A549 (cell line): ENCODE measurements around the gene CD8A. TPM values are rescaled to one million over a fixed set of nuclear protein-coding genes. Genes with fewer than 3 reads are reported as not detected.
A peak's percentile ranks its signal among the peaks of the same experiment; 100 is the strongest.

Source experiments
- ATAC-seq, 2 experiments: fragments of 200-7000 bp in 1 of 2; fragments of >200 bp in 1 of 2; cut with Nextera tagmentation in 1 of 2; cut with Tn5 transposase in 1 of 2; 3 replicates each; pipeline versions ENCODE4 v1.8.0 to v1.9.1; 2018 to 2020; ENCODE audit warnings: mild to moderate bottlenecking in 1 of 2, moderate library complexity in 1 of 2
- CTCF ChIA-PET: fragments of 300-600 bp; sonication (Branson Sonifier 250); formaldehyde crosslinking; extraction: SDS; loops from one replicate; lab custom pipeline; 2021; ENCODE audit warnings: antibody characterized with exemption, inconsistent platforms; lab: Yijun Ruan, JAX
- POLR2A ChIA-PET: fragments of 350-600 bp; formaldehyde crosslinking; extraction: SDS; loops from one replicate; lab custom pipeline; 2021; ENCODE audit warnings: antibody characterized with exemption, inconsistent platforms; lab: Yijun Ruan, JAX
- DNase-seq, 2 experiments: peaks; one replicate each; pipeline versions ENCODE4 v3.0.0 to v3.0.0-alpha.2; 2011 to 2016; ENCODE audit warnings: low read depth in 1 of 2, low spot score in 1 of 2
- FAIRE-seq: peaks from 2 replicates; lab custom pipeline; 2011; peaks lifted over from hg19 to GRCh38; lab: Jason Lieb, UNC
- H3K27ac ChIP-seq, 2 experiments: fragments of >200 bp; sonication (Bioruptor Twin); formaldehyde crosslinking; 3 replicates each; pipeline ENCODE4 v1.5.1; 2016 to 2017
- H3K4me1 ChIP-seq: fragments of >200 bp; sonication (Bioruptor Twin); formaldehyde crosslinking; 3 replicates; pipeline ENCODE4 v1.6.1; 2016
- H3K4me2 ChIP-seq: fragments of >200 bp; sonication (Bioruptor Twin); formaldehyde crosslinking; 3 replicates; pipeline ENCODE4 v1.6.1; 2016
- H3K4me3 ChIP-seq: fragments of >200 bp; sonication (Bioruptor Twin); formaldehyde crosslinking; 3 replicates; pipeline ENCODE4 v1.5.1; 2016
- H3K9me3 ChIP-seq: fragments of >200 bp; sonication (Bioruptor Twin); formaldehyde crosslinking; 3 replicates; pipeline ENCODE4 v1.6.1; 2016
- ATOH8 ChIP-seq: fragments of 250-450 bp; sonication (Bioruptor Pico); IDR thresholded peaks from 2 replicates; pipeline ENCODE4 v1.5.0; 2020; ENCODE audit warnings: low read depth, mild to moderate bottlenecking, moderate library complexity
- BCL3 ChIP-seq: fragments of >200 bp; sonication (Bioruptor Twin); formaldehyde crosslinking; IDR thresholded peaks from 3 replicates; pipeline ENCODE4 v1.6.1; 2016
- CBX2 ChIP-seq: fragments of 200-600 bp; sonication (generic); IDR thresholded peaks from 2 replicates; pipeline ENCODE4 v1.6.1; 2016; ENCODE audit warnings: low read depth, mild to moderate bottlenecking, borderline replicate concordance
- E2F6 ChIP-seq: IDR thresholded peaks from 2 replicates; pipeline ENCODE4 v1.6.1; 2012; ENCODE audit warnings: low read depth, borderline replicate concordance
- EHMT2 ChIP-seq: fragments of 200-600 bp; sonication (generic); IDR thresholded peaks from 2 replicates; pipeline ENCODE4 v1.6.1; 2016; ENCODE audit warnings: antibody characterized with exemption, low read depth, mild to moderate bottlenecking, moderate library complexity
- HEYL ChIP-seq: fragments of 250-450 bp; sonication (Bioruptor Pico); IDR thresholded peaks from 2 replicates; pipeline ENCODE4 v1.8.0; 2021; ENCODE audit warnings: mild to moderate bottlenecking, moderate library complexity
- HOXB13 ChIP-seq: fragments of 250-450 bp; sonication (Bioruptor Pico); IDR thresholded peaks from 2 replicates; pipeline ENCODE4 v1.5.0; 2020; ENCODE audit warnings: low read depth, mild to moderate bottlenecking, moderate library complexity
- KDM1A ChIP-seq: fragments of 200-600 bp; sonication (generic); IDR thresholded peaks from 2 replicates; pipeline ENCODE4 v1.6.1; 2016; ENCODE audit warnings: low read depth, mild to moderate bottlenecking
- MAFK ChIP-seq: fragments of 450-650 bp; IDR thresholded peaks from 2 replicates; pipeline ENCODE4 v1.6.1; 2014; ENCODE audit not compliant: partially characterized antibody
- PHF8 ChIP-seq: fragments of 200-600 bp; sonication (generic); IDR thresholded peaks from 2 replicates; pipeline ENCODE4 v1.6.1; 2016; ENCODE audit warnings: low read depth, mild to moderate bottlenecking, antibody characterized with exemption, moderate library complexity, borderline replicate concordance
- RARB ChIP-seq: fragments of 250-450 bp; sonication (Bioruptor Pico); IDR thresholded peaks from 2 replicates; pipeline ENCODE4 v1.8.0; 2021; ENCODE audit warnings: mild to moderate bottlenecking, moderate library complexity
- RCOR1 ChIP-seq: fragments of 150-350 bp; IDR thresholded peaks from 2 replicates; pipeline ENCODE4 v1.6.1; 2014; ENCODE audit warnings: antibody characterized with exemption, low read length, low read depth
- RFX5 ChIP-seq: fragments of 450-650 bp; IDR thresholded peaks from 2 replicates; pipeline ENCODE4 v1.7.1; 2014; ENCODE audit warnings: antibody characterized with exemption, mild to moderate bottlenecking, moderate library complexity
- RNF2 ChIP-seq: fragments of 200-600 bp; sonication (generic); IDR thresholded peaks from 2 replicates; pipeline ENCODE4 v1.6.1; 2016; ENCODE audit warnings: low read depth, mild to moderate bottlenecking, antibody characterized with exemption, moderate library complexity, borderline replicate concordance
- TFCP2L1 ChIP-seq: fragments of 250-450 bp; sonication (Bioruptor Pico); IDR thresholded peaks from 2 replicates; pipeline ENCODE4 v1.5.0; 2021; ENCODE audit warnings: mild to moderate bottlenecking
- ZFP36 ChIP-seq: fragments of 450-650 bp; IDR thresholded peaks from 2 replicates; pipeline ENCODE4 v1.6.1; 2014; ENCODE audit warnings: borderline replicate concordance; ENCODE audit not compliant: partially characterized antibody
- ZNF302 ChIP-seq: fragments of 250-450 bp; sonication (Bioruptor Pico); IDR thresholded peaks from 2 replicates; pipeline ENCODE4 v1.9.0; 2021; ENCODE audit warnings: inconsistent platforms, mild to moderate bottlenecking, moderate library complexity
- WGBS: methylation state at CpG from one replicate; pipeline ENCODE4 v1.1.6; 2017; ENCODE audit errors: missing lambda C conversion rate; 5-methylcytosine and 5-hydroxymethylcytosine counted together
- polyA plus RNA-seq, 4 experiments: library from polyadenylated mRNA; depleted of rRNA in 3 of 4; stranded (reverse); fragments of >200 nt; fragmentation: RNase III in 1 of 4; extraction: RNeasy Plus Mini Kit Qiagen cat#74134 plus additional on column Dnase treatment in 1 of 4; gene quantifications; 2 replicates in 3 of 4; 3 replicates in 1 of 4; pipeline ENCODE4 v1.2.3, GENCODE V29; 2011 to 2017
- TF ChIP-seq, protein P1 (sequence below): IDR thresholded peaks from 2 replicates; pipeline ENCODE4 v1.6.1; 2012
- TF ChIP-seq, protein P2 (sequence below): fragments of 150-350 bp; IDR thresholded peaks from 2 replicates; pipeline ENCODE4 v1.6.1; 2014; ENCODE audit warnings: low read depth, mild to moderate bottlenecking, low read length

CD8A gene
- polyA plus RNA-seq, 2 of the 4 experiments (the other 2 are of a cell fraction) = 0.10 to 0.40 TPM

DNA sequence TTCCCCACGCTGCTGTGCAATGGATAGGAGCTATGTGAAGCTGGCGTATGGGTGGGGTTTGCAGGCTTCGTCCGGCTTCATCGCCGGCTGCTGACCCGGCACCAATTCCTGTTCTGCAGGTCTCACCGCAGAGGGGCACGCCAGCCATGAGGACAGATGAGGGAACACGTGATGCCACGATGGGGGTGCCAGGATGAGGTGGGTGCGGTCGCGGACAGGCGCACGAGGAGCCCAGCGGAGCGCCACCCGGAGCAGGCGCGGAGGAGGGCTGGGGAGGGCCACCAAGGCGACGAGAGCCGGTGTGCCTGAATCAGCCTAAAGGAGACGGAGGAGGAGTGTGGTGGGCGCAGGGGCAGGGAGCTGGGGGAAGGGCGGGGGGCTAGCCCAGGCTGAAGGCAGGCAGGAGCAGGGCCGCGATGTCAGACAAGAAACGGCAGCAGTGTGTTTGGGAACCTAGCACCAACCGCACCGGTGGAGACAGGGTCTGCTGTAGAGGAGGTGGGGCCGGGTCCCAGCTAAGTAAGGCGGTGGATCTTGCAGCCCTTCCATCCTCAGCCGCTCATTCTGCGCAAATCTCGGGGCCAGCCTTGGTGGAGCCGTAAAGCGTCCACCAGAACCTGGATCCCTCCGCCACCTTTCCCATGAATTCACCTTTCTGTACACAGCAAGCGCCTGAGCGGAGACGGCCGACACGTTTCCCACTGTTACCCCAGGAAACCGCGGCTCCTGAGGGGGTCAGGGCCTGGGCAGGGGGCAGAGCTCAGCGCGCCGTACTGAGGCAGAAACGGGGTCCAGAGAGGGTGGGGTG lies 17.0 kb upstream of the CD8A start (continued):
- no peak for TF ChIP-seq EHMT2
- TF ChIP-seq, protein P1, sequence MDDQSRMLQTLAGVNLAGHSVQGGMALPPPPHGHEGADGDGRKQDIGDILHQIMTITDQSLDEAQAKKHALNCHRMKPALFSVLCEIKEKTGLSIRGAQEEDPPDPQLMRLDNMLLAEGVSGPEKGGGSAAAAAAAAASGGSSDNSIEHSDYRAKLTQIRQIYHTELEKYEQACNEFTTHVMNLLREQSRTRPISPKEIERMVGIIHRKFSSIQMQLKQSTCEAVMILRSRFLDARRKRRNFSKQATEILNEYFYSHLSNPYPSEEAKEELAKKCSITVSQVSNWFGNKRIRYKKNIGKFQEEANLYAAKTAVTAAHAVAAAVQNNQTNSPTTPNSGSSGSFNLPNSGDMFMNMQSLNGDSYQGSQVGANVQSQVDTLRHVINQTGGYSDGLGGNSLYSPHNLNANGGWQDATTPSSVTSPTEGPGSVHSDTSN = peak; percentile 51; the same call in 1 of the 2 replicates
- TF ChIP-seq, all 56 proteins: peak for 7

DNA sequence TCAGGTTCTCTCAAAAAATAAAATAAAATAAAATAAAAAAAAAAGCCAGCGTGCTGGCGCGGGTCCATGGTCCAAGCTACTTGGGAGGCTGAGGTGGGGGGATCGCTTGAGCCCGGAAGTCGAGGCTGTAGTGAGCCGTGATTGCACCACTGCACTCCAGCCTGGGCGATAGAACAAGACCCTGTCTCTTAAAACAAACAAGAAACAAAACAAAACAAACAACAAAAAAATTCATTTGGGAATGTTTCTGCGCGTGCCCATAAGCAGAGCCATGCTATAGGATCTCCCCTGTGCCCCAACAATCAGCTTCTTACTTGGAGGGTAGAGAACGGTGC lies 16.4 kb upstream of the CD8A start:
- POLR2A ChIA-PET = no interaction called here
- peak overlapping the region; percentile 65 for H3K4me3 ChIP-seq
- ATAC-seq (no peak), FAIRE-seq (no peak), DNase-seq (no peak)
- TF ChIP-seq MAFK (no peak), BCL3 (0 out of 3 replicates have a peak, but pooled peaks have one; percentile 34), PHF8 (no peak)
- peak overlapping the region; percentile 100 for H3K4me2 ChIP-seq
- H3K27ac ChIP-seq = peak overlapping the region; percentile 52 to 79
- 49% methylated on average over 11 of the region's 11 CpGs for WGBS
- H3K4me1 ChIP-seq = peaks cover 9% of the 10 kb centered on the region; the same call in 2 of the 3 replicates
- CTCF ChIA-PET = interaction anchor here (0.6 to 7.0 kb wide), 11 partner anchors 9 to 344 kb away, joined by 3 to 51 read pairs (median 4); partner anchors contain the start of gene CD8A
- H3K9me3 ChIP-seq = no peaks in the 10 kb centered on the region

DNA sequence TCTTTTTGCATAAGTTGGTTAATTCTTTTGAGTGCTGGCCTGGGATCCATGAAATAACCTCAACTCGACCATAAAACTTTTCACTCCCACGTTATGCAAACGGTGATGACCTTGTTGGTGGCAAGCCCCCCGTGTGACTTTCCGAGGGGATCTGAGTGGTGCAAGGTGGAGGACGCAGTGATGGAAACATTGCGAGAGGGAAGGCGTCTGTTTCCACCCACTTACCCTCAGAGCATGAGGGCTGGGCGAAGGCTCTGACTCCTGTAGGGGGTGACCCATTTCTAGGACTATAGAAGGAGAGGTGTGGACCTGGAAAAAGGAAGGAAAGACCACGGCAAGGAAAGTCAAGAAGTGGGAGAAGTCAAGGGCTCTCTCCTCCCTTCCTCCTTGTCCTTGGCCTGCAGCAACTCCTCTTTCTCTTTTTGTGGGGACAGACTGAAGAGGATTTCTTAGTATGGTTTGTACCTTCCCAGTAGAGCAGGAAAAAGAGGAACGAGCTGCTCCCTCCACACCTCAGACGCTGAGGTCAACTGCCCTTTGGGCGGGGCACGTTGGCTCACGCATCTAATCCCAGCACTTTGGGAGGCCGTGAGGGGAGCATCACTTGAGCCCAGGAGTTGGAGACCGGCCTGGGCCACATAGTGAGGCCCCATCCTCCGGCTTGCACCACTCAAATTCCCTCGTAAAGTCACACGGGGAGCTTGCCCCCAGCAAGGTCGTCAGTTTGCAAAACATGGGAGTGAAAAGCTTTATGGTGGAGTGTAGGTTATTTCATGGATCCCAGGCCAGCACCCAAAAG lies 15.5 kb upstream of the CD8A start:
- Histone ChIP-seq H3K27ac (no peak overlapping the region), H3K9me3 (no peaks in the 10 kb centered on the region), H3K4me1 (peaks cover 9% of the 10 kb centered on the region; the same call in 2 of the 3 replicates), H3K4me2 (no peak overlapping the region), H3K4me3 (no peak overlapping the region)
- CTCF ChIA-PET = interaction anchor here (1.2 to 7.0 kb wide), 6 partner anchors 9 to 41 kb away, joined by 3 to 51 read pairs (median 8); no protein-coding TSS in a partner anchor
- POLR2A ChIA-PET = no interaction called here
- DNase-seq (no peak), ATAC-seq (no peak), FAIRE-seq (no peak)
- TF ChIP-seq RNF2 = no peak
- no peak for TF ChIP-seq TFCP2L1
- whole genome bisulfite sequencing = 80% methylated on average over 21 of the region's 21 CpGs

DNA sequence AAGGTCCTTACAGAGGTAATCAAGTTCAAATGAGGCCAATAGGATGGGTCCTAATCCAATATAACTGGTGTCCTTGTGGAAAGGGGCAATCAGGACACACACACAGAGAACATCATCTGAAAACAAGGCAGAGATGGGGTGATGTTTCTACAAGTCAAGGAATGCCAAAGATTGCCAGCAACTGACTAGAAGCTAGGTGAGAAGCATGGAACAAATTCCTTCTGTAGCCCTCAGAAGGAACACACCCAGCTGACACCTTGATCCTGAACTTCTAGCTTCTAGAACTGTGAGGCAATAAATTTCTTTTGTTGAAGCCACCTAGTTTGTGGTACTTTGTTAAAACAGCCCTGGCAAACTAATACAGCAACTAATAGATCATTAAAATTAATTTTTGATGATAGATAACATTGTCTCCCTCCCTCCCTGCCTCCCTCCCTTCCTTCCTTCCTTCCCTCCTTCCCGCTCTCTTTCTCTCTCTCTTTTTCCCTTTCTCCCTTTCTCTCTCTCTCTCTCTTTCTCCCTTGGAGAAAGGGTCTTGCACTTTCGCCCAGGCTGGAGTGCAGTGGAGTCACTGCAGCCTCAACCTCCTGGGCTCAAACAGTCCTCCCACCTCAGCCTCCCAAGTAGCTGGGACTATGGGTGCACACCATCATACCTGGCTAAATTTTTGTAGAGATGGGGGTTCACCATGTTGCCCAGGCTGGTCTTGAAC lies 10.3 kb upstream of the CD8A start:
- Histone ChIP-seq H3K4me3 (no peak overlapping the region), H3K27ac (no peak overlapping the region), H3K4me2 (no peak overlapping the region), H3K9me3 (peaks cover 13% of the 10 kb centered on the region), H3K4me1 (no peaks in the 10 kb centered on the region)
- FAIRE-seq (no peak), ATAC-seq (no peak), DNase-seq (no peak)
- POLR2A ChIA-PET = no interaction called here
- CTCF ChIA-PET = interaction anchor here (1.0 to 1.4 kb wide), 3 partner anchors 12 to 33 kb away, joined by 3 read pairs; no protein-coding TSS in a partner anchor
- WGBS = 63% methylated on average over 2 of the region's 2 CpGs
- TF ChIP-seq CBX2 = no peak
- TF ChIP-seq E2F6 = no peak
- TF ChIP-seq ZNF302 (CRISPR knock-in tag) = no peak
- no peak for TF ChIP-seq ZFP36
- no peak for TF ChIP-seq KDM1A
- TF ChIP-seq RARB (CRISPR knock-in tag) = no peak
- no peak for TF ChIP-seq BCL3
- TF ChIP-seq MAFK = no peak
- no peak for TF ChIP-seq PHF8
- TF ChIP-seq, protein P2, sequence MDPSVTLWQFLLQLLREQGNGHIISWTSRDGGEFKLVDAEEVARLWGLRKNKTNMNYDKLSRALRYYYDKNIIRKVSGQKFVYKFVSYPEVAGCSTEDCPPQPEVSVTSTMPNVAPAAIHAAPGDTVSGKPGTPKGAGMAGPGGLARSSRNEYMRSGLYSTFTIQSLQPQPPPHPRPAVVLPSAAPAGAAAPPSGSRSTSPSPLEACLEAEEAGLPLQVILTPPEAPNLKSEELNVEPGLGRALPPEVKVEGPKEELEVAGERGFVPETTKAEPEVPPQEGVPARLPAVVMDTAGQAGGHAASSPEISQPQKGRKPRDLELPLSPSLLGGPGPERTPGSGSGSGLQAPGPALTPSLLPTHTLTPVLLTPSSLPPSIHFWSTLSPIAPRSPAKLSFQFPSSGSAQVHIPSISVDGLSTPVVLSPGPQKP = no peak
- no peak for TF ChIP-seq RFX5
- no peak for TF ChIP-seq ATOH8 (CRISPR knock-in tag)
- no peak for TF ChIP-seq TFCP2L1
- no peak for TF ChIP-seq RCOR1
- TF ChIP-seq RNF2 = no peak
- no peak for TF ChIP-seq HOXB13 (CRISPR knock-in tag)
- TF ChIP-seq HEYL (CRISPR knock-in tag) = no peak
